SK-N-SH (cell line): ENCODE data around the gene TPM4. TPM values are rescaled to one million over a fixed set of nuclear protein-coding genes. Genes with fewer than 3 reads are reported as not detected.
"Not testable (repeated sequence)": the region's sequence is repeated elsewhere in the genome, so short reads cannot be mapped to it uniquely, and the experiment has no call there.

Source experiments
- CTCF ChIA-PET: fragments of 300-600, 350-600 bp; formaldehyde crosslinking; extraction: SDS; loops from one replicate; lab custom pipeline; 2021; lab: Yijun Ruan, JAX
- POLR2A ChIA-PET: fragments of 350-600 bp; sonication (Branson Sonifier 250); formaldehyde crosslinking; extraction: SDS; loops from one replicate; lab custom pipeline; 2020; ENCODE audit warnings: antibody characterized with exemption, inconsistent platforms; lab: Yijun Ruan, JAX
- DNase-seq: peaks from one replicate; pipeline ENCODE4 v3.0.0; 2012
- H2AFZ ChIP-seq: fragments of 200-600 bp; sonication (generic); 2 replicates; pipeline ENCODE4 v1.8.1; 2016; ENCODE audit warnings: antibody characterized with exemption, mild to moderate bottlenecking, low read depth
- H3F3A ChIP-seq: fragments of 200-600 bp; sonication (generic); replicated peaks from 2 replicates; pipeline ENCODE3; 2016; ENCODE audit warnings: antibody characterized with exemption, mild to moderate bottlenecking; ENCODE audit not compliant: insufficient read depth
- H3K27ac ChIP-seq, 2 experiments: fragments of 200-500 bp in 1 of 2; fragments of 200-600 bp in 1 of 2; sonication (Bioruptor generic) in 1 of 2; sonication (generic), shearing (Covaris generic) in 1 of 2; 2 replicates each; pipeline versions ENCODE4 v1.5.1 to v1.6.1; 2014 to 2016; ENCODE audit warnings: low read depth in 2 of 2, inconsistent platforms in 1 of 2, low read length in 1 of 2, mild to moderate bottlenecking in 1 of 2, mixed read lengths in 1 of 2
- H3K27me3 ChIP-seq: fragments of 200-600 bp; sonication (generic), shearing (Covaris generic); 2 replicates; pipeline ENCODE4 v1.6.1; 2016; ENCODE audit warnings: mixed run types; ENCODE audit not compliant: insufficient read depth
- H3K36me3 ChIP-seq, 2 experiments: fragments of 200-500 bp in 1 of 2; fragments of 200-600 bp in 1 of 2; sonication (Bioruptor generic) in 1 of 2; sonication (generic) in 1 of 2; replicated peaks in 1 of 2; 2 replicates each; pipeline versions ENCODE3 to v1.5.1; 2014 to 2016; ENCODE audit warnings: low read length in 1 of 2, mild to moderate bottlenecking in 1 of 2; ENCODE audit not compliant: insufficient read depth in 2 of 2, control insufficient read depth in 1 of 2
- H3K4me1 ChIP-seq, 2 experiments: fragments of 200-500 bp in 1 of 2; fragments of 200-600 bp in 1 of 2; sonication (Bioruptor generic) in 1 of 2; sonication (generic), shearing (Covaris generic) in 1 of 2; 2 replicates each; pipeline versions ENCODE4 v1.5.1 to v1.6.1; 2014 to 2016; ENCODE audit warnings: low read depth in 1 of 2, low read length in 1 of 2, mixed run types in 1 of 2; ENCODE audit not compliant: insufficient read depth in 2 of 2, control insufficient read depth in 1 of 2
- H3K4me2 ChIP-seq: fragments of 200-600 bp; sonication (generic), shearing (Covaris generic); 2 replicates; pipeline ENCODE4 v1.6.1; 2017; ENCODE audit warnings: mixed run types
- H3K4me3 ChIP-seq, 2 experiments: fragments of 200-500 bp in 1 of 2; fragments of 200-600 bp in 1 of 2; sonication (Bioruptor generic) in 1 of 2; sonication (generic), shearing (Covaris generic) in 1 of 2; 2 replicates each; pipeline versions ENCODE4 v1.5.1 to v1.8.1; 2014 to 2016; ENCODE audit warnings: low read depth in 2 of 2, inconsistent platforms in 1 of 2, low read length in 1 of 2, mild to moderate bottlenecking in 1 of 2, mixed read lengths in 1 of 2, moderate library complexity in 1 of 2
- H3K79me2 ChIP-seq: fragments of 200-600 bp; sonication (generic); 2 replicates; pipeline ENCODE4 v1.8.1; 2017; ENCODE audit warnings: mild to moderate bottlenecking; ENCODE audit not compliant: insufficient read depth
- H3K9ac ChIP-seq: fragments of 200-600 bp; sonication (generic); 2 replicates; pipeline ENCODE4 v1.6.1; 2017; ENCODE audit warnings: mixed run types
- H3K9me2 ChIP-seq: fragments of 200-600 bp; sonication (generic); 2 replicates; pipeline ENCODE4 v1.6.1; 2017; ENCODE audit warnings: mixed run types
- H3K9me3 ChIP-seq: fragments of 200-600 bp; sonication (generic); 2 replicates; pipeline ENCODE4 v1.6.1; 2017; ENCODE audit warnings: mixed run types, mild to moderate bottlenecking, moderate library complexity
- H4K20me1 ChIP-seq: fragments of 200-600 bp; sonication (generic); 2 replicates; pipeline ENCODE4 v1.6.1; 2017; ENCODE audit warnings: mild to moderate bottlenecking, mixed run types; ENCODE audit not compliant: insufficient read depth
- CTCF ChIP-seq: fragments of 200-600 bp; sonication (generic); IDR thresholded peaks from 2 replicates; pipeline ENCODE4 v1.6.1; 2017; ENCODE audit warnings: antibody characterized with exemption, mild to moderate bottlenecking, moderate library complexity
- ELF1 ChIP-seq: IDR thresholded peaks from 2 replicates; pipeline ENCODE4 v1.4.0; 2012
- EZH2phosphoT487 ChIP-seq: fragments of 200-600 bp; sonication (generic); IDR thresholded peaks from 2 replicates; pipeline ENCODE4 v1.6.1; 2017; ENCODE audit warnings: low read depth, mixed run types, mild to moderate bottlenecking, antibody characterized with exemption, moderate library complexity, borderline replicate concordance
- FOSL2 ChIP-seq: IDR thresholded peaks from 2 replicates; pipeline ENCODE4 v1.4.0; 2012; ENCODE audit warnings: low read depth, mild to moderate bottlenecking, moderate library complexity, borderline replicate concordance
- FOXJ3 ChIP-seq: sonication (generic); formaldehyde crosslinking; IDR thresholded peaks from 2 replicates; pipeline ENCODE4 v1.5.1; 2020; ENCODE audit warnings: mild to moderate bottlenecking, missing genetic modification reagents
- MEF2A ChIP-seq: IDR thresholded peaks from 2 replicates; pipeline ENCODE4 v1.4.0; 2012; ENCODE audit warnings: low read depth, borderline replicate concordance
- MXI1 ChIP-seq: IDR thresholded peaks from 2 replicates; pipeline ENCODE4 v1.6.1; 2012; ENCODE audit warnings: mild to moderate bottlenecking, low read depth, low read length, improper control_type of control experiment
- RCOR1 ChIP-seq: fragments of 150-350 bp; IDR thresholded peaks from 2 replicates; pipeline ENCODE4 v1.6.1; 2017; ENCODE audit warnings: antibody characterized with exemption, low read length
- TCF12 ChIP-seq: IDR thresholded peaks from 2 replicates; pipeline ENCODE4 v1.4.0; 2012
- TEAD4 ChIP-seq: IDR thresholded peaks from 2 replicates; pipeline ENCODE4 v1.4.0; 2012; ENCODE audit warnings: mild to moderate bottlenecking, borderline replicate concordance; ENCODE audit not compliant: insufficient read depth
- WGBS: methylation state at CpG from one replicate; pipeline ENCODE4 v1.1.6; 2017; ENCODE audit warnings: low lambda C conversion rate; 5-methylcytosine and 5-hydroxymethylcytosine counted together
- polyA plus RNA-seq, 3 experiments: library from polyadenylated mRNA; depleted of rRNA; stranded (reverse); fragments of >200 nt; gene quantifications; 2 replicates each; pipeline ENCODE4 v1.2.3, GENCODE V29; 2012
- TF ChIP-seq, protein P1 (sequence below): fragments of 150-350 bp; IDR thresholded peaks from 2 replicates; pipeline ENCODE4 v1.6.1; 2016; ENCODE audit warnings: mild to moderate bottlenecking, low read depth, low read length

Gene TPM4
- polyA plus RNA-seq, 1 of the 3 experiments (the other 2 are of a cell fraction) = 440 TPM

DNA sequence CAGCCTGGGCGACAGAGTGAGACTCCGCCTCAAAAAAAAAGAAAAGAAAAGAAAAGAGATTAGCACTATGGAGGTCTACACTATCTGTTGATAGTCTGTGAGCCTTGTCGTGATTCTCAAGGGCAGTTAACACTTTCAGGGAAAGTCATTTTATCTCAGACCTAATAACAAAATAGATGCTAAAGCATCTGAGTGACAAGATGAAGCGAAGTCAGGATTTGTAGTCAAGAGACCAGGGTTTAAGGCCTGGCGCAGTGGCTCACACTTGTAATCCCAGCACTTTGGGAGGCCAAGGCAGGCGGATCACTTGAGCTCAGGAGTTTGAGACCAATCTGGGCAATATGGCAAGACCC is 22.1 kb downstream of the TPM4 start:
- no peak overlapping the region for H2AFZ ChIP-seq
- no peak for TF ChIP-seq TCF12
- TF ChIP-seq, all 33 proteins: peak for 0
- ChIA-PET POLR2A (no interaction called here), CTCF (interaction anchor here (1.3 to 4.4 kb wide), 3 partner anchors 13 to 36 kb away, joined by 5 to 15 read pairs (median 6); no protein-coding TSS in a partner anchor)
- no peak for DNase-seq
- Histone ChIP-seq H4K20me1 (peaks cover 40% of the 10 kb centered on the region; the same call in 1 of the 2 replicates), H3K9me3 (no peaks in the 10 kb centered on the region), H3K27ac (no peak overlapping the region), H3K36me3 (peaks cover 52 to 97% of the 10 kb centered on the region in 2 experiments), H3K4me2 (no peak overlapping the region), H3K9me2 (no peaks in the 10 kb centered on the region), H3F3A (peaks cover 73% of the 10 kb centered on the region), H3K79me2 (peaks cover 22% of the 10 kb centered on the region; the same call in 1 of the 2 replicates), H3K4me3 (no peak overlapping the region), H3K27me3 (no peaks in the 10 kb centered on the region), H3K4me1 (no peaks in the 10 kb centered on the region), H3K9ac (no peak overlapping the region)
- WGBS = 92% methylated on average over 6 of the region's 6 CpGs

DNA sequence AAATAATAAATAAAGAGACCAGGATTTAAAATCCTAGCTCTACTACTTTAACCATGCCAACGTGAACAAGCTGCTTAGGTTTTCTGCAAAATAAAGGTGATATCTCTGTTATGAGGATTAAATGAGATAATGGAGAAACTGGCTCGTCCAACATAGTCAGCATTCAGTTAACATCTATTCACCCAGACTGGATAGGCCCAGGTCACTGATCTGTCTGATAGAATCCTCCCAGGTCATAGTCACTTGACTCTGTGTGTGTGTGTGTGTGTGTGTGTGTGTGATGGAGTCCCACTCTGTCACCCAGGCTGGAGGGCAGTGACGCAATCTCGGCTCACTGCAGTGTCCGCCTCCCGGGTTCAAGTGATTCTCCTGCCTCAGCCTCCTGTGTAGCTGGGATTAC is 22.5 kb downstream of the TPM4 start:
- POLR2A ChIA-PET = no interaction called here
- no peak for DNase-seq
- no peaks in the 10 kb centered on the region for H3K9me3 ChIP-seq
- H3K4me3 ChIP-seq = no peak overlapping the region
- H3K27ac ChIP-seq = no peak overlapping the region
- H3K36me3 ChIP-seq = peaks cover 48 to 96% of the 10 kb centered on the region in 2 experiments
- no peaks in the 10 kb centered on the region for H3K4me1 ChIP-seq
- TF ChIP-seq FOSL2 = no peak
- TF ChIP-seq MEF2A = no peak
- TF ChIP-seq, protein P1, sequence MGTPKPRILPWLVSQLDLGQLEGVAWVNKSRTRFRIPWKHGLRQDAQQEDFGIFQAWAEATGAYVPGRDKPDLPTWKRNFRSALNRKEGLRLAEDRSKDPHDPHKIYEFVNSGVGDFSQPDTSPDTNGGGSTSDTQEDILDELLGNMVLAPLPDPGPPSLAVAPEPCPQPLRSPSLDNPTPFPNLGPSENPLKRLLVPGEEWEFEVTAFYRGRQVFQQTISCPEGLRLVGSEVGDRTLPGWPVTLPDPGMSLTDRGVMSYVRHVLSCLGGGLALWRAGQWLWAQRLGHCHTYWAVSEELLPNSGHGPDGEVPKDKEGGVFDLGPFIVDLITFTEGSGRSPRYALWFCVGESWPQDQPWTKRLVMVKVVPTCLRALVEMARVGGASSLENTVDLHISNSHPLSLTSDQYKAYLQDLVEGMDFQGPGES = no peak
- TF ChIP-seq TCF12 = no peak
- no peak for TF ChIP-seq CTCF
- no peak for TF ChIP-seq TEAD4
- TF ChIP-seq ELF1 = no peak
- TF ChIP-seq EZH2phosphoT487 = no peak
- no peak for TF ChIP-seq MXI1
- no peak for TF ChIP-seq FOXJ3 (CRISPR knock-in tag)
- TF ChIP-seq RCOR1 = no peak
- CTCF ChIA-PET = interaction anchor here (1.3 to 4.4 kb wide), 2 partner anchors 12 to 36 kb away, joined by 5 to 15 read pairs; no protein-coding TSS in a partner anchor
- no peaks in the 10 kb centered on the region for H3K9me2 ChIP-seq
- peaks cover 40% of the 10 kb centered on the region; the same call in 1 of the 2 replicates for H4K20me1 ChIP-seq
- peaks cover 22% of the 10 kb centered on the region; the same call in 1 of the 2 replicates for H3K79me2 ChIP-seq
- H3K27me3 ChIP-seq = no peaks in the 10 kb centered on the region
- no peak overlapping the region for H3K4me2 ChIP-seq
- 98% methylated on average over 2 of the region's 6 CpGs for WGBS
- H2AFZ ChIP-seq = no peak overlapping the region
- H3F3A ChIP-seq = peaks cover 73% of the 10 kb centered on the region
- no peak overlapping the region for H3K9ac ChIP-seq

- H3K9me3 ChIP-seq, H3K27me3 ChIP-seq, DNase-seq, H3K27ac ChIP-seq, POLR2A ChIA-PET, H2AFZ ChIP-seq, H3K4me1 ChIP-seq, H3K9ac ChIP-seq, H3K4me2 ChIP-seq, H3K9me2 ChIP-seq, H3K4me3 ChIP-seq: not testable (repeated sequence)
- Histone ChIP-seq H3F3A (peaks cover 72% of the 10 kb centered on the region), H3K79me2 (peaks cover 22% of the 10 kb centered on the region; the same call in 1 of the 2 replicates), H4K20me1 (peaks cover 38% of the 10 kb centered on the region; the same call in 1 of the 2 replicates), H3K36me3 (peaks cover 45 to 90% of the 10 kb centered on the region in 2 experiments)
- 95% methylated on average over 8 of the region's 8 CpGs for WGBS
- CTCF ChIA-PET = interaction anchor here (1.3 to 4.4 kb wide), 3 partner anchors 8 to 37 kb away, joined by 4 to 15 read pairs (median 5); no protein-coding TSS in a partner anchor
Measured at GRCh38 chr19:16099314-16099965, 23.1 kb downstream of the TPM4 start.
